ENCODE measurements around the gene CYP4F22.

DNA sequence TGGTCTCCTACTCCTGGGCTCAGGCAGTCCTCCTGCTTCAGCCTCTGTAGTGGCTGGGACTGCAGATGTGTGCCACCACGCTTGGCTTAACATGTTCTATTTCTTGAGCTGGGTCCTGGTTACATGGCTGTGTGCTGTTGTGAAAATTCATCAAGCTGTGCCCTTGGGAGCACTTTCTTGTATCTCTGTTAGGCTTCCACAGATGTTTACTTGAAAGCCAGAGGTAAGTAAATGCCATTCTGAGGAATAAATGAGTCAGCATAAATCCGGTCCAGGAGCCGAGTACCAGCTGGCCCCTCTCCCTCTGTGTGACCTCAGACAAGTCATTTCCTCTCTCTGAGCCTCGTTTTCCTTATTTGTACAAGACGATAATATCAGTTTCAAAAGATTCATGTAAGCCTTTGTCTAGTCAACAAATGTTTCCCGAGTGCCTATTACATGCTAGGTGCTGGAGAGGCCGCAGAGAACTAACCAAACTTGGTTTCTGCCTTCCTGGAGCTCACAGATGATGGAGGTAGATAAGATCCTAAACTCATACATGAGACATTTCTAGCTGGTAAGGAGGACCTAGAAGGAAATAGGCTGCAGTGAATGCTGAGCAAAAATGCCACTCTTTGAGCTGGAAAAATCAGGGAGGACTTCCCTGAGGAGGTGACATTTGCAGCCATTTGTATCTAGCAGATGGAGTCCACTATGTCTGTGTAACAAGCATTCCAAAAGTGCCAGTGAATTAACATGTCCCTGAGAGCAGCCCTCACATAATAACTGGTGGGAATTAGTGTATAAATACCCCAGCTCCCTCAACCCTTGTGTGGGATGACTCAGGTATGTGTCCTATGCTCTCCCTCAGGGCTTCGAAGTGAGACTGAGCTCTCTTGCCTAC, 41.2 kb upstream of the CYP4F22 start:
- TF ChIP-seq, protein P1, sequence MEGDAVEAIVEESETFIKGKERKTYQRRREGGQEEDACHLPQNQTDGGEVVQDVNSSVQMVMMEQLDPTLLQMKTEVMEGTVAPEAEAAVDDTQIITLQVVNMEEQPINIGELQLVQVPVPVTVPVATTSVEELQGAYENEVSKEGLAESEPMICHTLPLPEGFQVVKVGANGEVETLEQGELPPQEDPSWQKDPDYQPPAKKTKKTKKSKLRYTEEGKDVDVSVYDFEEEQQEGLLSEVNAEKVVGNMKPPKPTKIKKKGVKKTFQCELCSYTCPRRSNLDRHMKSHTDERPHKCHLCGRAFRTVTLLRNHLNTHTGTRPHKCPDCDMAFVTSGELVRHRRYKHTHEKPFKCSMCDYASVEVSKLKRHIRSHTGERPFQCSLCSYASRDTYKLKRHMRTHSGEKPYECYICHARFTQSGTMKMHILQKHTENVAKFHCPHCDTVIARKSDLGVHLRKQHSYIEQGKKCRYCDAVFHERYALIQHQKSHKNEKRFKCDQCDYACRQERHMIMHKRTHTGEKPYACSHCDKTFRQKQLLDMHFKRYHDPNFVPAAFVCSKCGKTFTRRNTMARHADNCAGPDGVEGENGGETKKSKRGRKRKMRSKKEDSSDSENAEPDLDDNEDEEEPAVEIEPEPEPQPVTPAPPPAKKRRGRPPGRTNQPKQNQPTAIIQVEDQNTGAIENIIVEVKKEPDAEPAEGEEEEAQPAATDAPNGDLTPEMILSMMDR (IDR thresholded peaks at IDR 0.05), result no peak
- no peak for TF ChIP-seq POLR2A (IDR thresholded peaks at IDR 0.05)

All from thyroid gland (tissue), 4 donors.